OCI-LY7 (cell line): ENCODE results near the gene TMEM185B.

ENCODE experiments used
- EZH2phosphoT487 ChIP-seq: fragments of 200-600 bp; sonication (generic); IDR thresholded peaks from 2 replicates; pipeline ENCODE4 v1.6.1; 2018; ENCODE audit warnings: low read depth, borderline replicate concordance, mild to moderate bottlenecking, mixed run types, antibody characterized with exemption, low read length, moderate library complexity, mixed read lengths
- TF ChIP-seq, protein P1 (sequence below): fragments of 200-600 bp; sonication (generic); conservative IDR thresholded peaks from 2 replicates; pipeline ENCODE4 v1.5.1; 2014; ENCODE audit warnings: mild to moderate bottlenecking, antibody characterized with exemption, low read length, moderate library complexity, mixed read lengths

DNA sequence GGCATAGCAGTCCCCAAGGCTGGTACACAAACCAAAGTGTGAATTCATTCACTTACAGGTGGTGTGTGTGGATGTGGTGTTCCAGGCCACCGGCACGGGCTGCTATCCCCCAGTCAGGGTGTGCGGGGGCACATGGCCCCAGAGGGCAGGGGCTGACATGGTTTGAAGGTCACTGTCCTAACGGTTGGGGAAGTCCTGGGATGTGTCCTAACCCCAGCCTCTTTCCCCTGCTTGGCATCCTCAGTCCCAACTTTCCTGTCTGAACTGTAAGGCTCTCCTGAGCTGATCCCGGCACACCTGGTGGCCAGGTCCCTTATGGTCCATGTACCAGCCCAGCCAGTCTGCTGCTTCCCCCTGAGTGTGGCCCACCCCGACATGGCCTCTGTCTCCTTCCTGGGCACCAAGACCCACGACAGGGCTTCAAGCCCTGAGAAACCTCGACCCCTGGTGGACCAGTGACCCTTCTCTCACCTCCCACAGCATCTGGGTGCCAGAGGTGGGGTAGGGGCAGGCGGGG, 2.4 kb upstream of the TMEM185B start:
- no peak for TF ChIP-seq EZH2phosphoT487
- TF ChIP-seq, protein P1, sequence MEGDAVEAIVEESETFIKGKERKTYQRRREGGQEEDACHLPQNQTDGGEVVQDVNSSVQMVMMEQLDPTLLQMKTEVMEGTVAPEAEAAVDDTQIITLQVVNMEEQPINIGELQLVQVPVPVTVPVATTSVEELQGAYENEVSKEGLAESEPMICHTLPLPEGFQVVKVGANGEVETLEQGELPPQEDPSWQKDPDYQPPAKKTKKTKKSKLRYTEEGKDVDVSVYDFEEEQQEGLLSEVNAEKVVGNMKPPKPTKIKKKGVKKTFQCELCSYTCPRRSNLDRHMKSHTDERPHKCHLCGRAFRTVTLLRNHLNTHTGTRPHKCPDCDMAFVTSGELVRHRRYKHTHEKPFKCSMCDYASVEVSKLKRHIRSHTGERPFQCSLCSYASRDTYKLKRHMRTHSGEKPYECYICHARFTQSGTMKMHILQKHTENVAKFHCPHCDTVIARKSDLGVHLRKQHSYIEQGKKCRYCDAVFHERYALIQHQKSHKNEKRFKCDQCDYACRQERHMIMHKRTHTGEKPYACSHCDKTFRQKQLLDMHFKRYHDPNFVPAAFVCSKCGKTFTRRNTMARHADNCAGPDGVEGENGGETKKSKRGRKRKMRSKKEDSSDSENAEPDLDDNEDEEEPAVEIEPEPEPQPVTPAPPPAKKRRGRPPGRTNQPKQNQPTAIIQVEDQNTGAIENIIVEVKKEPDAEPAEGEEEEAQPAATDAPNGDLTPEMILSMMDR = no peak
